Stimulated activated CD8-positive, alpha-beta memory T cell treated with anti-CD3 and anti-CD28 coated beads, Interleukin-7, amount 100 ng/mL, for 48 hours (primary cell): ENCODE data around the gene PHF2.

Experiments used
- DNase-seq, 2 donors: peaks; one replicate each; pipeline ENCODE4 v3.0.0-alpha.2; 2020; ENCODE audit warnings: low read depth in 1 of 2; ENCODE audit errors: extremely low read depth in 1 of 2

PHF2 gene

GRCh38 chr9:93648836-93649235 lies 72.5 kb downstream of the PHF2 start:
- DNase-seq, result no peak

GRCh38 chr9:93649610-93650261 lies 73.4 kb downstream of the PHF2 start:
- no peak for DNase-seq

- DNase-seq, result no peak
These were observed 74.1 kb downstream of the PHF2 start for GRCh38 chr9:93650448-93650847.

GRCh38 chr9:93651521-93651950 lies 75.2 kb downstream of the PHF2 start:
- DNase-seq, result no peak

GRCh38 chr9:93652604-93653592 lies 76.5 kb downstream of the PHF2 start:
- no peak for DNase-seq

- no peak for DNase-seq
These were observed 77.4 kb downstream of the PHF2 start for GRCh38 chr9:93653760-93654159.

- no peak for DNase-seq
These were observed 78.1 kb downstream of the PHF2 start for GRCh38 chr9:93654351-93654961.

GRCh38 chr9:93655621-93656425 lies 79.4 kb downstream of the PHF2 start:
- no peak for DNase-seq

- no peak for DNase-seq
These were observed 80.2 kb downstream of the PHF2 start for GRCh38 chr9:93656426-93657239.

- DNase-seq, result no peak
These were observed 81.1 kb downstream of the PHF2 start for GRCh38 chr9:93657331-93658111.

- no peak for DNase-seq
These were observed 82.0 kb downstream of the PHF2 start for GRCh38 chr9:93658184-93658925.

GRCh38 chr9:93659044-93659836 lies 82.9 kb downstream of the PHF2 start:
- DNase-seq, result no peak

- no peak for DNase-seq
These were observed 83.4 kb downstream of the PHF2 start for GRCh38 chr9:93659837-93660177.

- no peak for DNase-seq
These were observed 84.1 kb downstream of the PHF2 start for GRCh38 chr9:93660352-93661046.

GRCh38 chr9:93661591-93661990 lies 85.2 kb downstream of the PHF2 start:
- DNase-seq, result no peak

- DNase-seq, result no peak
These were observed 85.7 kb downstream of the PHF2 start for GRCh38 chr9:93662016-93662638.
